Measurements from ENCODE around the gene P3H2.

Gene P3H2

DNA sequence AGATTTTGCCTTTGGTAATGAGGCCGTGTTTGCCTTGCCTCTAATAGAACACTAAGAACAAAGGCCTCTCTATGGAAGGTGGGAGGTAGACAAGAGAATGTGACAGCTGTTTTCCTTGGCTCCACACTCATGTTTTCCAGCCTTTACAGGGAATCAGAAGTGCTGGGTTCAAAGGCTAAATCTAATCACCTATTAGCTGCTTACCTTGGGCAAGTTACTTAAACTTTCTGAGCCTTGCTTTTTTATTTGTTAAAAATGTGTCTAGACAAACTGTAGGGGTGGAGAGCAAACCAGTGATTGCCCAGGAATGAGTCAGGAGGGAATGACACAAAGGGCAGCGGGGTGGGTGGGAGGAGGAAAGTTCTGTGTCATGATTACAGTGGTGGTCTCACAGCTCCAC lies 179.0 kb downstream of the P3H2 start:
- FAIRE-seq: no peak

GRCh38 chr3:189941125-189941524 lies 179.6 kb downstream of the P3H2 start:
- no peak for FAIRE-seq

- FAIRE-seq: no peak
Measured at GRCh38 chr3:189937302-189938127, 183.2 kb downstream of the P3H2 start.

- no peak for FAIRE-seq
Measured at GRCh38 chr3:189936201-189936945, 184.3 kb downstream of the P3H2 start.

DNA sequence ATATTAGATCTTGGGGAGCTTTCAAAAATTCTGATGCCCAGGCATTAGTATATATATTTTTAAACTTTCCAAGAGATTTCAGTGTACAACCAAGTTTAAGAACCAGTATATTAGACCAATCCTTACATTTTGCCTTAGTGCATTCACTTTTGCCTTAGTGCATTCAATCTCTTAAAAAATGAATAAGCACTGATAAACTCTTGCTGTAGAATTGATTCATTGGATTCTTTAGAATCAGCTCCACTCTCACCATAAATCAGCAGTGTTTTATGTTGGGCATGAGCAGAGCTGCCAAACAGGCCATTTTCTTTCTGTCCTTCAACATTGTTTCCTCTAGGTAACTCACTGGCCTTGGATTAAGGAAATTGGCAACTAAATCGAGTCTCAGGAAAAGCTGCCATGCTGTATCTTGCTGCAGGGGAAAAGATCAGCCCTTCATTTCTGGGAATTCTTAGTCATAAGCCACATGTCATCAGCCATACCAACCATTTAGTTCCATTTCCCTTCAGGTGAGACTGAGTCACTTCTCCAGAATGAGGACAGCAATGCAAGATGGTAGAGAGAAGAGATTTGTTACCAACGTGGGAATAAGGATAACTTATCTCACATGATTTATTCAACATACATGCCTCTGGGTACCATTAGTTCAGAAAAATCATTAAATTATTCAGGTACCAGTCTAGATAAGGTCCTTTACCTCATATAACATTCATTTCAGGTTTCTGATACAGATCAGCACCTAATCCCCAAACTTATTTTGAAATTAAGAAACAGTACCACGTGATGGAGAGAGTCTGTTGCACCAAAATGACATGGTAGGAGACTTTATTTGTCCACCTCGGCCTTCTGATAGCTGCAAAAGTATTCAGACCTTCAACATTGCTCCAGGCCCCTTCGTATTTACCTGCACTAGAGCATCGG lies 192.5 kb downstream of the P3H2 start:
- no peak for FAIRE-seq

- FAIRE-seq: no peak
Measured at GRCh38 chr3:189921770-189922169, 198.9 kb downstream of the P3H2 start.

GRCh38 chr3:189914799-189915198 lies 205.9 kb downstream of the P3H2 start:
- FAIRE-seq: no peak

GRCh38 chr3:189911001-189911400 lies 209.7 kb downstream of the P3H2 start:
- no peak for FAIRE-seq

DNA sequence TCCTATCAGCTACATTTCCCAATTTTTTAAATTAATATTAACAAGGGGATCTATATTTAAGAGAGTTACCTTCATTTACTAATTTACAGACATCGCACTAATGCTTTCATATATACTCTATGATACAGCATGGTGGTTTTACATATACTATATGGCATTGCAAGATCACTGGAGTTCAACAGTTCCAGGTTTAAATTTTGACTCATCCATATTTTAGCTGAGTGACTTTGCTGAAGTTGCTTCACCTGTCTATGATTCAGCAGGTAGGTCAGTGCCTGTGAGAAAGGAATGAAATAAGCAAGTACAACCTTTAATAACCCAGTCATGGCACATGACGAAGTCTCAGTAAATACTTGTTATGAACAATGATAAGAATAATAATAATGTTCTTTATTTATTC lies 211.1 kb downstream of the P3H2 start:
- FAIRE-seq: no peak

DNA sequence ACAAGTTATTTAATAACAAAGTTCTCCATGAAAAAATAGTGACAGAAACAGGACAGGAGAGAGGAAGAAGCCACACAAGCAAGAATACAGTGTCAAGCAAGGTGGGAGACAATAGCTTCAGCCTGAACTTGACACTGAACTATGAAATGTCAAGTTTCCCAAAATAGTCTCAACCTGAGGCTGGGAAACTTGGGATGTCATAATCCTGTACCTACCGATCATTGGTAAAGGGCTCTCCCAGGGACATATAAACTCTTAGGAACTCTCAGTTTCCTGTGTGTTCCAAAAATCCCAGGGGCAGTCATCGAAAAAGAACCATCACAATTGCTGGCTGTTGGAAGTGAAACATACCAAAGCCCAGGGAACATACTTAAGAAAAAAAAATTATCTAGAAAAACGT lies 211.6 kb downstream of the P3H2 start:
- no peak for FAIRE-seq

- no peak for FAIRE-seq
Measured at GRCh38 chr3:189908646-189909045, 212.1 kb downstream of the P3H2 start.

GRCh38 chr3:189907803-189908202 lies 212.9 kb downstream of the P3H2 start:
- no peak for FAIRE-seq

All from TTC549 (cell line).